Endometrial microvascular endothelial cells (primary cell): Measurements from ENCODE around the gene HRK. TPM values are rescaled to one million over a fixed set of nuclear protein-coding genes. Genes with fewer than 3 reads are reported as not detected.
"Not testable (repeated sequence)": the region's sequence is repeated elsewhere in the genome, so short reads cannot be mapped to it uniquely, and the experiment has no call there.

Experiments used
- in situ Hi-C: cut with HindIII; loops from 2 replicates; pipeline ENCODE4 v1.10.0; 2017; ENCODE audit warnings: low sequenced_read_pairs, low pct_unique_long_range_greater_than_20kb; ENCODE audit errors: inconsistent ontology term
- total RNA-seq: library from RNA; depleted of rRNA; stranded (reverse); fragments of >200 nt; gene quantifications from one replicate; pipeline ENCODE4 v1.2.3, GENCODE V29; 2015; ENCODE audit errors: inconsistent ontology term

The HRK gene
- total RNA-seq, 1 donor from 2014 or later = 0.09 TPM

DNA sequence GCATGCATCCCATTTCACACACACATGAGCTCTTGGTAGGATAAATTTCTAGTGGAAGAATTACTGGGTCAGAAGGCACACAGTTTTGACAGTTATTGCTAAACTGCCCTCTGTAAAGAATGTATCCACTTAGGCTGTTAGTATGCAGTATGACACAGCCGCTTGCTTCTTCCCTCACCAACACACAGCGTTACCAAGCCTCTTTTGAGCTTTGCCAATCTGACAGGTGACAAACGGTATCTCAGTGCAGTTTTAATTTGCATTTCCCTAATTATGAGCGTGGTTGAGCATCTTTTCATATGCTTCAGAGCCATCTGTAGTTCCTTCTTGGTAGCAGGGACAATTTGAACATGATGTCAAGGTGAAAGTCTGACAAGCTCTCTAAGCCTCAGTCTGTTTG lies 42.9 kb downstream of the HRK start:
- in situ Hi-C loops = no loop called here

DNA sequence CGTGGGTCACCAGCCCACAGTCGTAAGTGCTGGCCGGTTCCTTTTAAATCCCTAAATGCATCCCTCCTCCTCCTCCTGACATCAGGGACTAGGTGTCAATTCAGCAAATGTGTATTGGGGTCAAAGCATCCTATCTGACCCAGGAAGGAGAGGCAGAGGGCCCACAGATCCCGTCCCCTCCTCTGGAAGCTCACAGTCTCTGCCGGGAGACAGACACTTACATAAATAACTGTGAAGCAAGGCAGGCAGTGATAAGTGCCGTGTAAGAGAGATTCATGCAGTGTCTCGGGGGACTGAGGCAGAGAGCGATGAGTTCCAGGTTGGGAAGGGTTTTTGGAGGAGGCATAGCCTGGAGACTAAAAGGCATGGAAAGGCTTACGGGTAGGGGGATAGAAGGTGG lies 44.1 kb downstream of the HRK start:
- in situ Hi-C loops = no loop called here

DNA sequence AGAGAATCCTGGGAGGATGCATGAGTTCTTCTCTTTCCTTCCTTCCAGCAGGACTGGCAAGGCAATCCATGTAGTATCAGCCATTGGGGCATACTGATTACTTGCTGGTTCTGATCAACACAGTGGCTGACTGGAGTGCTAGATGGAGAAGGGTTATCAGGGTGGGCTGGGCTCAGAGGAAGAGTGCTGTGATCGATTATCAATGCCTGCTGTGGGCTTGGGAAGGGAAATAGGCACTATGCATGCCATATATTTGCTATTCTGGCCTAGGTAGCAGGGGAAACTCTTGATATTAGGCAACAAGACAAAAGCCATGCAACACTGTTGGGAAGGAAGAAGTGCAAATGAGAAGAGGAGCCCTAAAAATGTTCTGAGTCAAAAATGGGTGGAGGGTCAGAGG lies 45.8 kb downstream of the HRK start:
- in situ Hi-C loops = no loop called here

DNA sequence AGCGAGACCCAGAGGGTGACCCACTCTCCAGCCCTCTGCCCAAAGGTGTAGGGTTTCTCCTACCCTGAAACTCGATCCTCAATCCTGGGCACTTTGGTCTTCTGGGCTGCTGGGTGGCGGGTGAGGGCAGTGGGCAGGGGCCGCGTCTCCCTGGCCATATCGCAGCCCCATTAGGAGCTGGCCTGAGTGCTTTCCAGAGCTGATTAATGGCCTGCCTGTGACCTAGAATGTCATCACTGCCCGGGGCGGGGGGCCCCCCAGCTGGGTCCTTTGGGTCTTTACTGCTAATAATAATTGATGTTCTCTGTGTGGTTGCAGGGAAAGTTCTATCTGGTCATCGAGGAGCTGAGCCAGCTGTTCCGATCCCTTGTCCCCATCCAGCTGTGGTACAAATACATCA lies 47.8 kb downstream of the HRK start:
- in situ Hi-C loops = no loop called here

DNA sequence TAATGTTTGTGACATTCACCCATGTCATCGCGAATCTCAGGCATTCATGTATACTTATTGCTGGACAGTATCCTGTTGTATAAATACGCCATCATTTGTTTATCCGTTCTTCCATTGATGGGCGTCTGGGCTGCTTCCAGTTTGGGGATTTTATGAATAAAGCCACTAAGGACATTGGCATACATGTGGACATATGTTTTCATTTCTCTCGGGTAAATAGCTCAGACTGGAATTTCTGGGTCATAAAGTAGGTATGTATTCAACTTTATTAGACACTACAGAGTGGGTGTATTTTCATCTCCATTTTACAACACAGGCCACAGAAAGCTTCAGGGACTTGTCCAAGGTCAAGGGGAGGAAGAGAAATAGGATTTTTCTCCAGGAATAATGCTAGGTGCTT lies 48.9 kb downstream of the HRK start:
- in situ Hi-C loops = no loop called here

DNA sequence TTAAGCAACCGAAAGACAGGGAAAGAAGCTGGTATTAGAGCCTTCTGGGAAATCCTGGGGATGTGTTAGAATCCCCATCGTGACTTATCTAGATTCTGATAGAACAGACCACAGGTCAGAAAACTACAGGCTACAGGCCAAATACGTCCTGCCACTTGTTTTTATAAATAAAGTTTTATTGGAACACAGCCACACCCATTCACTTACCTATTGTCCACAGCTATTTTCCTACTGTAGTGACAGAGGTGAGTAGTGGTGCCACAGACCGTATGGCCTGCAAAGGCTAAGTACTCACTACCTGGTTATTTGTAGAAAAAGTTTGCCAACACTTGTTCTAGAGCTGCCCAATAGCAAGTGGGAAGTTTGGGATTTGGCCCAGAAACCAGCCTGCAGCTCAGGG lies 53.8 kb downstream of the HRK start:
- in situ Hi-C loops = no loop called here

DNA sequence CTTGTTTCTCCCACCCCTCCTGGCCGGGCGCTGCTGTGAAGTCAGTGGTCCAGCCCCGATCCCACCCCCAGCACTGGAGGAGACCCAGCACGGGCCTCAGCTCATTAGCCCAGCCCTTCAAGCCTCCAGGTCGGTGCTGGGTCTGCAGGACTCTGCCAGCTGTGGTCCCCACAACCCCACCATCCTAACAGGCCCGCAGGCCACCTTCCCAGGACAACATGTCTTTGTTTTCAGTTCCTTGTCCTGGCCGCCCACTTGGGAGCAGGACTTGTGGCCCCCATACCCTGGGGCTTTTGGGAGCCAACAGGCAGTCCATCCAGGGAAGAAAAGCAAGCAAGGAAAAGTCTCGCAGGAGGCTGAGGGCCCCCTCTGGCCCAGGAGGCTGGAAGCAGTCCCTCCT lies 60.0 kb downstream of the HRK start:
- in situ Hi-C loops = no loop called here

GRCh38 chr12:116820064-116820656 lies 61.1 kb downstream of the HRK start:
- in situ Hi-C loops = no loop called here

DNA sequence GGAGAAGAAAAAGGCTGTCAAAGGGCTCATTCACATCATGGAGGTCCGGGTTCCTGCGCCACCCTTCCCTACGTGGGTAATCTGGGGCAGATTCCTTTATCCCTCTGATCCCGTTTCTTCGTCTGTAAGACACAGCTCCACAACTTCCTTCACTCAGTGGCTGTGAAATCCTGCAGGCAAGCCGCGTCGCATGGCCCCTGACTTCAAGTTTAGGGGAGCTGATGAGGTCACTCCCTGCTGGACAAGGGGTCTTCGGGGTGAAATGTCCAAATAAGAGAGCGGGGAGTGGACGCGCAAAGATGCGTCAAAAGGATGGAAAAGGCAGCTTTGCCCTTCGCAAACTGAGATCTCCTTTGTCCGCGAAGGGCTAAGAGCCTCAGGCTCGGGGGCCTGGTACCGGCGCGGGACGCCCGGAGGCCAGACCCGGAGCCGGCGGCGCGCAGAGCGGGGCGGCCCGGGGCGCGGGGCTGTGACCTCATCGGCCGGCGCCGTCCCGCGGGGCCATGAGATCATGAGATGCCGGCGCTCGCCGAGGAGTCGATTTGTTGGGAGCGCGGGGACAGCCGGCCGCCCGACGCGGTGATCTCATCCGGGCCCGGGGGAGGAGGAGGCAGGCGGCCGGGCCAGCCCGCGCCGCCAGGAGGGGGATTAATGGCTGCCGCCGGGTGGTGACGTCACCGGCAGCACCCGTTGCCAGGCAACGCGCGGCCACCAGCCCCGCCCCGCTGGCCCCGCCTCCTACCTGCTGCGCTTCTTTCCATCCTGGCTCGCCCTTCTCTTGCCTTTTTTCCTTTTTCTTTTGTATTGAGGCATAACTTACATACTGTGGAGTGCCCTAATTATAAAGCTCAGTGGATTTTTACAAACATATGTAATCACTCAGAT lies 62.1 kb downstream of the HRK start:
- in situ Hi-C loops = no loop called here

DNA sequence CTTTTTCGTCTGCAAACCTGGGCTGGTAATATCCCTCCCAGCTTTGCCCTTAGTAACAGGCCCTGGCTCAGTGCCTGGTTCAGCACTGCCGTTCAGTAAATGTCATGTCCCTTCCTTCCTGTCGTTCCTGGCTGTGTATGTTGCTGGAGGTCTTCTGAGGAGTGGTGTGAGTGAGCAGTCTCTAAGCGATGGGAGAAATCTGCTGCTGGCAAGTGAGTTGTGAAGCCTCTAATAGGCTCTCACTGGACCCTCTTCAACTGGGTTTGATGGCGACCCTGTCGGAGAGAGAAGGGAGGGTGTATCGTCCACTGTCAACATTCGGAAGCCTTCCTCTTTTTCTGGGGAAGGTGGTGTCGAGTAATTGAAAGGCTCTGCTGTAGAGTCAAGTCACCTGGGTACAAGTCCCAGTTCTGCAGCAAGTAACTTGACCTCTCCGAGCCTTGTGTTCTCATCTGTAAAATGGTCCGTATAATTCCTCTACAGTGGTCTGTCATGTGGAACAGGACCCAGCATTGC lies 62.8 kb downstream of the HRK start:
- in situ Hi-C loops = no loop called here

DNA sequence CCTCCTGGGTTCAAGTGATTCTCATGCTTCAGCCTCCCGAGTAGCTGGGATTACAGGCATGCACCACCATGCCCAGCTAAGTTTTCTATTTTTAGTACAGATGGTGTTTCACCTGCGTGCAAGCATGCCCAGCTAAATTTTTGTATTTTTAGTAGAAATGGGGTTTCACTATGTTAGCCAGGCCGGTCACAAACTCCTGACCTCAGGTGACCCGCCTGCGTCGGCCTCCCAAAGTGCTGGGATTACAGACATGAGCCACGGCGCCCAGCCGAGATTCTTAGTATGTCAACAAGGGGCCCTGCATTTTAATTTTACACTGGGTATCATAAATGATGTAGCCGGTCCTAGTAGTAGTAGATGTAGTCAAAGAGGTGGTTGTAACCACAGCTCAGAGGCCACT lies 66.5 kb downstream of the HRK start:
- in situ Hi-C loops = not testable (repeated sequence)

DNA sequence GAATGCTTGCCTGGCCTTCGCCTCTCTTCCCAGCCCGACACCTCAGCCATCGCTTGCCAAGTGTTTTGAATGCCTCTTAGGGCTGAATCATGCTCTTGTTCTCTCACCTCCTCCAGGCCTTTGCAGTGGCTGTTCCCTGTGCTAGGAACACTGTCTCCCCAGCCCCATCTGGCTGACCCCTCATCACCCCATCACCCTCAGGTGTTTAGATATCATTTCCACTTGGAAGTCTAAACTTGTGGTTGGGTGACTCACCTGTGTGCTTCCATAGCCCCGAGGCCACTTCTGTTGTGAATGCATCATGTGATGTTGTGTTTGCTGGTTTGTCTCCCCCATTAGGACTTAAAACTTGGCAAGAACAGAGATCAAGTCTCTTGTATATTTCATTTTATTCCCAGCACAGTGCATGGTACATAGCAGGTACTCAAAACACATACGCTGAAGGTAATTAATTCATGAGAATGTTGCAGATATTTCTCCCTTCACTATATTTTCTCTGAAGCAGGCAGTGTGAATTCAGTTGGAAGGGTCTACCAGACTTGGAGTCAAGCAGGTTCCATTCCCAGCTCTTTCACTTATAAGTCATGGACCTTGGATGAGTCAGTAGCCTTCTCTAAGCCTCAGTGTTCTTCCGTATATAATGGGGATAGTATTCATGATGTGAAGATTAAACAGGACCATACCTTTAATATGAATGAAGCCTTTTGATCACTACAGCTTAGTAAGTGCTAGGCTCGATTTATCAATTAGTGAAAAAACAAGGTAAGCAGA lies 67.8 kb downstream of the HRK start:
- in situ Hi-C loops = no loop called here

- in situ Hi-C loops = no loop called here
Measured at GRCh38 chr12:116812238-116812637, 69.0 kb downstream of the HRK start.

- in situ Hi-C loops = no loop called here
Measured at GRCh38 chr12:116808113-116809105, 72.8 kb downstream of the HRK start.

DNA sequence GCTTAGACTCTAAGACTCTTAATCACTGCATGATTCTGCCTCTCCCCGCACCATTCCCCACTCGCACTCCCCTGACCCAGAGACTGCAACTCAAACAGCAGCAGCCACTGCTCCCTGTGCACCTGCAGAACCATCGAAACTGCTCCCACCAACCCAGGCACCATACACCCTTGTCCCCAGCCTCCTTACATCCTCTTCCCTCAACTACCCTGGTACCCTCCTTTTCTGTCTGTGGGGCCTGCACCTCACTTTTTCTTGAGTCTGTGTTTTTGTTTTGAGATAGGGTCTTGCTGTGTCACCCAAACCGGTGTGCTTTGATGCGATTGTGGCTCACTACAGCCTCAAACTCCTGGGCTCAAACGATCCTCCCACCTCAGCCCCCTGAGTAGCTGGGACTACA lies 73.7 kb downstream of the HRK start:
- in situ Hi-C loops = no loop called here

- in situ Hi-C loops = no loop called here
Measured at GRCh38 chr12:116806845-116807440, 74.3 kb downstream of the HRK start.
